Measurements from ENCODE around the gene FAM217B.

Gene FAM217B

GRCh38 chr20:59976156-59976782 lies 36.1 kb downstream of the FAM217B start:
- no peak for DNase-seq (ENCODE audit: low read depth in 2 of 2)

- DNase-seq (ENCODE audit: low read depth in 2 of 2), result no peak
Observed at GRCh38 chr20:59977086-59977485, 36.9 kb downstream of the FAM217B start.

GRCh38 chr20:59983076-59983475 lies 42.9 kb downstream of the FAM217B start:
- no peak for DNase-seq (ENCODE audit: low read depth in 2 of 2)

- DNase-seq (ENCODE audit: low read depth in 2 of 2), result no peak
Observed at GRCh38 chr20:59984541-59984940, 44.4 kb downstream of the FAM217B start.

- DNase-seq (ENCODE audit: low read depth in 2 of 2), result no peak
Observed at GRCh38 chr20:59985164-59985563, 45.0 kb downstream of the FAM217B start.

GRCh38 chr20:59985864-59986263 lies 45.7 kb downstream of the FAM217B start:
- no peak for DNase-seq (ENCODE audit: low read depth in 2 of 2)

- DNase-seq (ENCODE audit: low read depth in 2 of 2), result no peak
Observed at GRCh38 chr20:59987135-59987534, 46.9 kb downstream of the FAM217B start.

- DNase-seq (ENCODE audit: low read depth in 2 of 2), result no peak
Observed at GRCh38 chr20:59988141-59988540, 48.0 kb downstream of the FAM217B start.

GRCh38 chr20:59992526-59993084 lies 52.4 kb downstream of the FAM217B start:
- DNase-seq (ENCODE audit: low read depth in 2 of 2), result no peak

- DNase-seq (ENCODE audit: low read depth in 2 of 2), result no peak
Observed at GRCh38 chr20:59993736-59994430, 53.7 kb downstream of the FAM217B start.

- no peak for DNase-seq (ENCODE audit: low read depth in 2 of 2)
Observed at GRCh38 chr20:59994697-59995122, 54.5 kb downstream of the FAM217B start.

- DNase-seq (ENCODE audit: low read depth in 2 of 2), result no peak
Observed at GRCh38 chr20:59996108-59996507, 55.9 kb downstream of the FAM217B start.

GRCh38 chr20:59997896-59998295 lies 57.7 kb downstream of the FAM217B start:
- no peak for DNase-seq (ENCODE audit: low read depth in 2 of 2)

Measured in stimulated activated CD4-positive, alpha-beta T cell treated with anti-CD3 and anti-CD28 coated beads, Interleukin-1b, Interleukin-23, amount 100 ng/mL, for 4 hours (primary cell).